Prostate gland (tissue), 2 donors: ENCODE measurements around the gene CDC14B.

ENCODE experiments used
- CTCF ChIP-seq, 4 experiments: fragments of 200-600 bp in 2 of 4; fragments of 450-650 bp in 2 of 4; sonication (generic) in 2 of 4; IDR thresholded peaks; 1 replicate in 3 of 4; 2 replicates in 1 of 4; pipeline ENCODE4 v1.5.1; 2016 to 2019; ENCODE audit warnings: antibody characterized with exemption in 4 of 4, mild to moderate bottlenecking in 2 of 4, moderate library complexity in 2 of 4
- POLR2AphosphoS5 ChIP-seq: sonication (generic); formaldehyde crosslinking; IDR thresholded peaks from one replicate; pipeline ENCODE4 v1.6.1; 2017; ENCODE audit warnings: antibody characterized with exemption

- no peak for TF ChIP-seq POLR2AphosphoS5
- no peak for TF ChIP-seq CTCF (IDR thresholded peaks at IDR 0.05)
Observed at GRCh38 chr9:96553070-96553469, 66.6 kb downstream of the CDC14B start.
